ENCODE results near the gene LANCL1.
A peak's percentile ranks its signal among the peaks of the same experiment; 100 is the strongest.

Gene LANCL1, protein sequence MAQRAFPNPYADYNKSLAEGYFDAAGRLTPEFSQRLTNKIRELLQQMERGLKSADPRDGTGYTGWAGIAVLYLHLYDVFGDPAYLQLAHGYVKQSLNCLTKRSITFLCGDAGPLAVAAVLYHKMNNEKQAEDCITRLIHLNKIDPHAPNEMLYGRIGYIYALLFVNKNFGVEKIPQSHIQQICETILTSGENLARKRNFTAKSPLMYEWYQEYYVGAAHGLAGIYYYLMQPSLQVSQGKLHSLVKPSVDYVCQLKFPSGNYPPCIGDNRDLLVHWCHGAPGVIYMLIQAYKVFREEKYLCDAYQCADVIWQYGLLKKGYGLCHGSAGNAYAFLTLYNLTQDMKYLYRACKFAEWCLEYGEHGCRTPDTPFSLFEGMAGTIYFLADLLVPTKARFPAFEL

DNA sequence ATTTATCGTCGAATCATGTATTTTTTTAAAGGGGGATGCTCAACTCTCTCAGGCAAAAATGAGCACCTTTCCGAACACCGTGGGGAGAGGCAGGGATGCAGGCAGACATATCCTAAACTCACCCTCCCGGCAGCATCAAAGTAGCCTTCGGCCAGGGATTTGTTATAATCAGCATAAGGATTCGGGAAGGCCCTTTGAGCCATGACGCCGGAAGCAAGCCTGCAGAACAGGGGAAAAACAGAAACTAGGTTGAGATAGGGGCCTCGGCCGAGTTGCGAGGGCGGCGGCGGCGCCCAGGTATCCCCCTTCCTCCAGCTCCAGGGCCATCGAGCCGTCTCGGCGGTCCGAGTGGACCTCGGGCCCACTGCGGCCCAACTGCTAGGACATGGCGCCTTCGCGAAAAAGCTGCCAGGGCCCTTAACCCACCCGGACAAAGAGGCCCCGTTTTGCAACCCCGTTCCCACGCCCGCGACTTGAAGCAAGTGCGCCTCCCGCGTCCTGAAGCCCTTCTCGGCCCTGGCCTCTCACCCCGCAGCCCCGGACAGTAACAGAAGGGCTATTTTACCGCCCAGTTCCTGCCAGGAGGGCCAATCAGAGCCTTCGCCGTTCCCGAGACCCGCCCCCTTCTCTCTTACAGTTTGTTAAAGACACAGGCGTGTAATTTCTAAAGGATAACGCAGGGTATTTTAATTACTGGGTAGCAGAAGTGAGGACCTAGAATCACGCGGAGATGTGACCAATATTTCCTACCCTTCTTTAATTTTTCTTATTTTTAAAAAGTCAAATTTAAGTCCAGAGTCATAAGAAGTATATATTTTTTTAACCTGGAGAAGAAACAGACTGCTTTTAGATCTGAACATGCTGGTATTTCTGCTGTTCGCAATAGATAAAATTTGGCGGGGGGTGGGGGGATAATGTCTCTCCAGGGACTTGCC, at the start of gene LANCL1:
Gene LANCL1 (minus strand): TSS at position 566 of the 935 bp plus-strand sequence. CDS start 363 bp downstream, at position 203.
- DNase-seq = peak; percentile 72

DNA sequence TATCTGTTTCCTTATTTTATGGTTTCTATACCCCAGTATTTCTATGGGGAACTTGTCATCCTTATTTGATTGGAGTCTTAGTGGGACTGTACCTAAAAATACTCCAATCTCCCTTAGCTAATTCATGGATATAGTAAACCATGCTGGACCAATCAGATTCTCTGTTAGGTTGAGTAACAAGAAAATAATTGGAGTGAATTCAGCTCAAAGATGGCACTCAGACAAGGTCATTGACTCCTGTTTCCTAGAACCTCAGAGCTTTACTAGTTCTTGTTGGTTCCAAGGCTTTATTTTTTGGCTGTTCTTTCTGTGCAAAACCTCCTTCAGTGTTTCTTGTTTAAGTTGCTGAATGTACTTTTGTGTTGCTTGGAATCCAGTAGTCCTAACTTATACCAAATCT, 48.0 kb upstream of the LANCL1 start:
- DNase-seq = no peak

DNA sequence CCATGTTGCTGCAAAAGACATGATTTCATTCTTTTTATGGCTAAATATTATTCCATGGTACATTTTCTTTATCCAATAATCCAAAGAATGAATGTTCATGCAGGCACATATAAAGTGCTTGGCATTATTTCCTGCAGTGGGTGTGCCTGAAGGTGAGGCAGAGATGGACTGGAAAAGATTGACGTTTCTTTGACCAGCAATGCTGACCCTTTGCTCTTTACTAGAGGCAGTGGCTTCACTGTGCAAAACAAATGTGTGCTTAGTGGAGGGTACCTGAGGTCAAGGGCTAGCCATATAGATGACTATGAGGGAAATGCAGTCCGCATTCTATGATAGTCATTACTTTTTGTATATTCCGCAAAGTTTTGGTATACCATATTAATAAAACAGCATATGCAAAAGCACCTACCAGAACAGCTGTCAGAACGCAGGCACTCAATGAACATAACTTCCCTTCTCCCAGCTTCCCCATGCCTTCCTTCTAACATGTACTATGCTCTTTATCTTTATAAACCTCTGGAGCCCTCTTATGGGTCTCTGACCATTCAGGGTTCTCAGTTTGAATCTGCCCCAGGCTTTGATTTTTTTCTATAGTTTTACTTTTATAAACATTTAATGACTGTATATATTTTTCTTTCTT, 47.2 kb upstream of the LANCL1 start:
- DNase-seq = no peak

DNA sequence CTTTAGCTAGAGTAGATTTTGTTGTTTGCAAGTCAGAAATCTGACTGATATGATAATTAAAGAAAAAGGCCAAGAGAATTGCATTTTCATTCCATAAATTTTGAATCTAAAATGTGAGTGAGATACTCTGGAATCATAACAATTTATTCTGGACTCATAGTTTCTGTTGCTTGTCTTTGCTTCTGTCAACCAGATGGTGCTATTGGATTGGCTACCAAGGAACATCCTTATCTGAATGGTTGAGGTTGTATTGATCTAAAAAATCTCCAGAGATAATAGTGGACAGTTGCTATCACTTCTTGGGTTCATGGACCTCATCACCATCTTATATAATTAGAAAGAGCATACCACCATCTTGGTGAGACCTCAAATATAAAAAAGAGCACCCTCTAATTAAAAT, 45.8 kb upstream of the LANCL1 start:
- DNase-seq = no peak

DNA sequence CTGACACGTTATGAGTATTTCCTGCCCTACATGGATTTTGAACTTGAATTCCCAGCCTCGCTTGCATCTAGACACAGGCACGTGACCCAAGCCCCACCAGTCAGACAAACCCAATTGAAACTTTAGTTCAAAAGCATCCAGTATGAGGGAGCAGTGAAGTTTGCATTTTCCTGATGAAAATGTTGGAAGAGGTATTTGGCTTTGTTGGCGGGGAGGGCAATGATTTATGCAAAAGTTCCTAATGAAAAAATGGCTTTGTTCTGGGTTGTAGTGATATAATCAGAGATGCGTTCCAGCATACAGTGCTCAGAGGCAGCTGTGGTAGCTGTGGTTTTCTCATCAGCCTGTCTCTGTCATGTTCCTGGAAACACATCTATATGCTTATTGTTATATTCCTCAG, 43.0 kb upstream of the LANCL1 start:
- DNase-seq = no peak

DNA sequence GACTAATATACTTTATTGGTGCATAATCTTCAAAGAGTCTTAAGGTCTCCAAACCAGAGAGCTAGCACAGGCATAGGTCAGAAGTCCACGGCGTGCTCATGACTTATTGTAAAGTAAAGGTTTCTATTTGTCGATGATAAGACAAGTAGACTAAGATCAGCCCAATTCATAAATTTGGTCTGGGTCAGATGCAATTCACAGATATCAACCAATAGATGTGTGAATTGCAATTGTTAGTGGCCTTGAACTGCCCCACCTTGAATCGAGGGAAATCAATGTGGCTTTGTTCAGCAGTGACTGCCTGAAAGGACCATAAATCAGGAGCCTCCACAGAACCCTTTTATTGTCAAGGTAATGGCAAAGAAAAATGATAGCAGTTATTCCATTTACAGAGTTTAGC, 40.7 kb upstream of the LANCL1 start:
- DNase-seq = no peak

DNA sequence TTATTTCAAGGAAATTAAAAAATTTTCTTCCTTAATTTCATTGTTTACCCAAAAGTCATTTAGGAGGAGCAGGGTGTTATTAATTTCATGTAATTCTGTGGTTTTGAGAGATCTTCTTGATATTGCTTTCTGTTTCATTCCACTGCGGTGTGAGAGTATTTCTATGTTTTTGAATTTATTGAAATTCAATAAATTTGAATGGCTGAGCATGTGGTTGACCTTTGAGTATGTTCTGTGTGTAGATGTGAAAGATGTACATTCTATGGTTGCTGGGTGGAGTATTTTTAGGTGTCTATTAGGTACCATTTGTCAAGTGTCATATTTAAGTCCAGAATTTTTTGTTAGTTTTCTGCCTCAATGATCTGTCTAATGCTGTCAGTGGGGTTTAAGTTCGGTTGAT, 39.4 kb upstream of the LANCL1 start:
- DNase-seq = no peak

DNA sequence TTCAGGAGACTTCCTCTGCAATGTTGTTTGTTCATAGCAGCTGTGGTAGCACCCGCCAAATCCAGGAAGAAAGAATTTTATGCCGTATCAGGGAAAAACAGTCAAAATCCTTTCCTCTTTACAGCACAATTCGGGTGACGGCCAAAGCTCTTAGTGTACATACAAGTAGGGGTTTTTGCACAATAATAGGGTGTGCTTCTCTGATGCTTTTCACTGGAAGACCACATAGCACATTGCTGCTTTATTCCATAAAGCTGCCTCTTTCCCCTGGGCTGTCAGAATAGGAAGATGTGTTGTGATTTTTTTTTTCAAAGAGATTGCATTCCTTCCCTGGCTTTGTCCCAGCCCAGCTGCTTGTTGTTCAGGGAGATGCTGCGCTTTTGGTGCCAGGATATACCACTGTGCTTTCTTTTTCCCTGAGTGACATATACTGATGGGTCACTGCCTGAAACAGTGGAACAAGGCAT, 27.2 kb upstream of the LANCL1 start:
- no peak for DNase-seq

DNA sequence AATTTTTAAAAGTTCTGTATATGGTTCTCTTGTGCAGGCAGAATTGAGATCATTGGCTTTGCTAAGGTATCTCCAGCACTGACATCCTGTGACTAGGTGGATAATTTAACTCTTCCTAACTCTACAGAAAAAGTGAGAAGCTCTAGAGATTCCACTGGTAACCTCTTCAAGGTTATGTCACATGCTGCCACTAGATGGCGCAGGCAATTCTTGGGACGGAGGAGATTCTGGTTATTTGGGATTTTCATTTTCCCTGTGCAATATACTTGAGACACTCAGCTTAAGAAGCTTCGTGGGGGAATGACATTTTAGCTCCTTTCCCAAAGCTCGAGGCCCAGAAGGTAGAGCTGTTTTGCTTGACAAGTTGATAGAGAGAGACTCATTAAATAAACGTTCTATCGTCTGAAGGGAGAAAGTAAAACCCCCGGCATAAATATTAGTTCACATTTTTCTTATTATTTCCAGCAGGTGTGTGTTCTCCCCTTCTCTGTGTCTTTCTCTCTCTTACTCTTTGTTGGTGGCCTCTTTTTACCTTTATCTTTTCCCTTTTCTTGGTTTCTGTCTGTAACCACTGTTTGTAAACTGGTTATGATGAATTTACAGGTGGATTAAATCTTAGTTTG, 26.6 kb upstream of the LANCL1 start:
- peak; percentile 2 for DNase-seq

DNA sequence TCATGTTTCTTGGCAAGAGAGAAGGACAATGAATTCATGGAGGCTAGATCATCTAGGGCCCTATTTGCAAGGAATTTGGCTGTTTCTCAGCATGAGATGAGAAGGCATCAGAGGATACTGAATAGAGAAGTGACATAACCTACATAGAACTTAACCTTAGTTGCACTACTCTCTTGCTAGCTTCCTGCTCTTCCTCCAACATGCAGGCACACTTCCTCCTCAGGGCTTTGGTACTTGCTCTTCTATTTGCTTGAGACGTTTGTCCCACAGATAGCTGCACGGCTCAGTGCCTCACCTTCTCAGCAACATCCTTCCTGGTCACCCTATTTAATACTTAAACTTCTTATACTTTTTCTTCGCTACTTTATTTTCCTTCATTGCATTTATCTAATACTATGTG, 20.0 kb upstream of the LANCL1 start:
- no peak for DNase-seq

DNA sequence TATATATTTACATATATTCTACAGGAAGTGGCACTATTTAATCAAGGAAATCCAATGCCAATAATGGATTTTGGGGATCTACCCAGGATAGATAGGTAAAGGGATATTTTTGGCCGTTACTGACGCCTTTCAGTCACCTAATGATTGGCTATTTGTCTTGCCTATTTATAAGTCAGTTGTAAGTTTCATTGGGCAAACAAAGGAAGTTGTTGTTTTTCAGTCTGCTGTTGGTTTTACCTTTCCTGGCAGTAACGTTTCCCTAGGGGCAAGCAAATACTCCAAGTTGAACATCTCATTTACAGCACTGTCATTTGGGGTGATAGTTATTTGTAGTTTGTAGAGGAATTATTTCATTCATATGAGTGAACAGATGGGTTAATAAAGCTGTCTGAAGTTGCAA, 17.0 kb upstream of the LANCL1 start:
- DNase-seq = no peak

DNA sequence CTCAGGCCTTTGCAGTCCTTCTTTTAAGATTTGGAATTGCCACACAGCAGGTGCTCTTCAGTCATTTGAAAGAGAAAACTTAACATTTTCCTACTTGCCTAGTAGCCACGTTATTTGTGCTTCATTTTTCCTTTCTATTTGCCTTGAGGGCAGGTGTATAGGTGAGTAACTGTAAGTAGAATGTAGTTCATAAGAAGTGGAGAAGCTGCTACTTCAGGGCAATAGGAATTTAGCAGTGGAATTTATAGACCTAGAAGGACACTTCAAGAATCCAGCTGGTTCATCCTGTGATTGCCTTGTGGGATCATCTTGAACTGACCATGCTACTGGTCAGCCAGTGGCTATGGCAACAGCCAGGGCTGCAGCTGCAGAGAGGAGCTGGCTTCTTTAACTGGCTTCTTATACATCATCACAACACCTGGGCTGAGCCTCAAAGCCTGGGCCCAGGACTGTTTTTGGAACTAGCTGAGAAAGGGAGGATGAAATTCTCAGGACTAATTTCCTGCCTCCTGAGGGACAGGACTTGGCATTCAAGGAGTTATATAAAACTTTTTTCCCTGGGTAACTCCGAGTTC, 5.1 kb upstream of the LANCL1 start:
- no peak for DNase-seq

DNA sequence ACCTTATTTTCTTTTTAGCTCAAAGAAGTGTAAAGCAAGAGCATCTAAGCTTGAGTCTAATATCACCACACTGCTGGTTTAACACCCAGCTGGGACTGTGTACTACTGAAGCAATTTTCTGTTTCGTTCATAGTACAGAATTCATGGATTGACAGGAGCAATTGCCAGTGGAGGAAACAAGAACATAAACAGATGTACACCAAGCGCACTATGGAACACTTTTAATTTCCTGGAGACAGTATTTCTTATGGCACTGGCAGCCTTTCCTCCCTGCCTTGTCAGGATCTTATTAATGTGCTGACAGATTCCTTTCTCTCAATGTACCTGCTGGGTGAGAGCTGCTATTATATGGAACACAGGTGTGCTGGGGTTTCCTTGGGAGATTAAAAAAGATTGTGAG, 4.2 kb upstream of the LANCL1 start:
- DNase-seq = no peak

DNA sequence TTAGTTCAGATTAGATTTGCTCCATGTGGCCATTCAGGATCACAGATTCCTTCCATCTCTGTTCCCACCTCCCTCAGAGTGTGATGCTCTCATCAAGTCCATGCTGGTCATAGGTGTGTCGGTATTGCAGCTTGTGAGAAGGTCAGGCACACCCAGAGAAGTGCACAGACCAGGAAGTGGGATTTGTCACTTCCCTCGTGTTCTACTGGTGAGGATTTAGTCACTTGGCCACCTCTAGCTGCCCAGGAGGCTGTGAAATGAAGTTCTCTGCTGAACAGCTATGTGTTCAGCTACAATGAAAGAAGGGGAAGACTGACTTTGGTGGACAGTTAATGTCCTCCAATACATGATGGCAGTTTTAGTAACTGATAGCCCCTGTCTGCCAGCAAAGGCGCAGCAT, 3.5 kb upstream of the LANCL1 start:
- DNase-seq = no peak

DNA sequence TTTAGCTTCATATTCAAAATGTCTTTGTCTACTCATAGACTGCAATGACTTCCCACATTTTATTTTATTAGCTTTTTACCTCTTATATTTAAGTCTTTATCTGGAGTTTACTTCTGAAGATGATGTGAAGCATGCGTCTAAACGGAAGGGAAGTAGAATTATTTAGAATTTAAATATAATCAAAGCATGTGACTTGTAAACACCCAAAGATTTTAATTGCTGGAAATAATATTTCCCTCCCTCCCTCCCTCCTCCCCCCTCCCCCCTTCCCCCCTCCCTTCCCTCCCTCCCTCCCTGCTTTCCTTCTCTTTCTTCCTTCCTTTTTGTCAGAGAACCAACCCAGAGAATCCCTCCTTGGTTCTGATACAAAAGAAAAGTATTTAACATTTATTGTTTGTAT, 2.1 kb upstream of the LANCL1 start:
- DNase-seq = no peak

DNA sequence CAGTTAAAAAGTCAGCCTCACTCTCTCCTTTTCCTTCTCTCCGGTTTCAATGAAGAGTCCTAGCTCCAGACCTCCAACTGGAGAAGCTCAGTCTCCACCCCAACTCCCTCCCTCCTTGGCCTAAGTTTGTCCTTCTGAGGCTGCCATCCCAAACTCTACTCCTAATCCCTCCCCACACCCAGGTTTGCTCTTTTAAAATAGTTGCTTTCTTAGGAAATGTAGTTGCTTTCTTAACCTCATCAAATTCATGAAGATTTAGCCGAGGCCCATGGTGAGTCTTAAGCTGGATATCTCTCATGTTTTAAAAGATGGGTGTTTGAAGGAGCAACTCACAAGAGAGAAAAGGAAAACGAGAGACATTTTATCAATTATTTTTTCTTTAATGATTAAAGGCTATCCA, 937 bp upstream of the LANCL1 start:
- DNase-seq = no peak

DNA sequence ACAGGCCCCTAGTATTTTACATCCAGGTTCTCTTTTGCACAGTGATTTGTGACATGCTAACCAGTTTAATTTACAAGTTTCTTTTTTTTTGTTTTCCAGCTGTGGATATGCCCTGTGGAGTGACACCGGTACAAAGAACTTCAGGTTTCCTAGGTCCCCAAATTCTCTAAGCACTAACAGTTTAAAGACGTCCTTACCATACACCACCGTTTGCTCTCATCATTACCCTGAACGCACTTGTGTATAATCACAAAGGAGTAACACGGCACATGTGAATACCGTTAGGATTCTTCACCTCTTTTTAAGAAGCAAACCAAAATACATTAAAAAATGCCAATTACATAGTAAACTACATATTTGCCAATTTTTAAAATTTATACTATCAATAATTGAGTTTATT, 853 bp downstream of the LANCL1 start:
- DNase-seq = no peak

DNA sequence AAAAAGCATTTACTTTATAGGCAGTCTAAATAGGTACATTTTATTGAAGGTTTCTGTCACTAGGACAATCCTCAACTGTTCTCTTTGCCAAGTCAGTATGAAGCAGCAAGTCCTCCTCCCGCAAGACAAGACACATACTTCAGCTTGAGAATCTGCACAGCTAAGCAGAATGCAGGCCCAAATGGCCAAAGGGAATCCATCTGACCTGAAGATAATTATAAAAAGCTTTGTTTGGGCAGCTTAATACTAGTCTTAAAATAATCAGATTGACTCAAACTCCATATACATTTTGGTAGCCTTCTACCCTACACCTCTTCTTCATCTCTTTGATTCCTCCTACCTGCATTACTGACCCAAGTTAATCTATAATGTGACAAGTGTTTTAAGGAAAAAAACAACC, 1.8 kb downstream of the LANCL1 start:
- no peak for DNase-seq

DNA sequence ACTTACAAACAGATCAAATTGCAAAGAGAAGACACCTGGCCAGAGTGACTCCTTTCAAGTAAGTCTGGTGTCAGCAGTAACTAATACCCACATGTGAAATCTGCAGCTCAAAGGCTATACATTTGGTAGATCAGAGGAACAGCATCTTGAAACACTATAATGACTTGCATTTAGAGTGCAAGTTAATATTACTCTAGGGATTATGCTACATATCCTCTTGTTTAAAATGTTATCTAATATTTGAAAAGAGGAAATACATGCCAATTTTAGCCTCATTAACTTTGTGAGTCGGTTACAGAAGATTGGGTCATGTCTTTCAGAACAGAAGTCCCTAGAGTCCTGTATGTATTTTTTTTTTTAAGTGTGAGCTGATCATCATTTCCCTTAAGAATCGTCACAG, 15.2 kb downstream of the LANCL1 start:
- no peak for DNase-seq

DNA sequence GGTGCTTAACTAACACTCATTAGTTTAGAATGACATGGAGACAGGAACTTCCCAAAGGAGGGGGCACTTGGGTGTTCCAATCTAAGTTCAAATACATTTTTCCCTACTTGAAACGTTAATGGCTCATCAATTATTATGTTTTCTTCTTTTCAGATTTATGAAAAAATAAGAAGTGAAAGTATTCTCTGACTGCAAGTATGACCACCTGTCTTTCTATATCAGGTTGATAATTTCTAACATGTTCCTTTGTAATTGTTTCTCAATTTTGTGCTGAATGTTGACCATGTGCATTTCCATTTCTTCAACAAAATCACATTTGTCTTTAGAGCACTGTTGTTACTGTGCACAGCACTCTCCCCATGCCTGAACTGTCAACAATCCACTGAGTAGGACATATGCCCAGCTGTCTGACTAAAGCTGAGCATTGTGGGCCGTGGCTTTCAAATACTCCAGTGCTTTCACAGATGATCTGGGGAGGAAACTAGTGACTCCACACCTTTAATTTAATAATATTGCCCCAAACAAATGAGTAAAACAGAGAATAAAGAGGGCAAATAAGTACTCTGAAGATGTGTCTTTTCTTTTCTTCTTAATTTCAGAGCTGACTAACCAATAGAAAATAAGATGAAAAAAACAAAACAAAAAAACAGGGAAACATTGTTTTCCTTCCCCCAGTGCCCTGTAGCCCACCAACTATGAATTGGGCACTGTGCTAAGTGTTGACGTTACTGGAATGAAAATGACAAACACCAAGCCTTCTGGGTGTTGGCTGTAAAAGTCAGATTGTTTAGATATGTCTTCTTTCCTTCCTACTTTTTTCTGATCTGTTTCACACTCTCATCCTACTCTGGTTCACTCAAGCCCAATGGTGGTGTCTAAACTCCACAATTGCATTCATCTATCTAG, 16.0 kb downstream of the LANCL1 start:
- DNase-seq = no peak

DNA sequence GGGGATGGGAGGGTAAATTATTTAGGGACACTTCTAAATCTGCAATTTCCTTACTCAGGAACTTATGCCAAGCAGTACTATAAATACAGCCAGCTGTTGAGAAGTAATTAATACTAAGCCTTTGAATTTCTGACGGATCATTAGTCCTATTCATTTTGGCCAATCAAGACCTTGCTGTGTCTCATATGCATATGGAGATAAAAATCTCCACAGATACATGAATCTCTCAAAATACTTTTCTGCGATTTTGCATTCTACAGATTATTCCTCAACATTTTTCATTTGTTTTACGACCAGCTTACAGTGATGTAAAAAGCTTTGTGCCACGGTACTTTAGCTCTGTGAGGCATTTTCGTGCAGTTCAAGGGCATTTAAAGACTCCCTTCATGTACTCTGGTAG, 16.7 kb downstream of the LANCL1 start:
- DNase-seq = no peak

DNA sequence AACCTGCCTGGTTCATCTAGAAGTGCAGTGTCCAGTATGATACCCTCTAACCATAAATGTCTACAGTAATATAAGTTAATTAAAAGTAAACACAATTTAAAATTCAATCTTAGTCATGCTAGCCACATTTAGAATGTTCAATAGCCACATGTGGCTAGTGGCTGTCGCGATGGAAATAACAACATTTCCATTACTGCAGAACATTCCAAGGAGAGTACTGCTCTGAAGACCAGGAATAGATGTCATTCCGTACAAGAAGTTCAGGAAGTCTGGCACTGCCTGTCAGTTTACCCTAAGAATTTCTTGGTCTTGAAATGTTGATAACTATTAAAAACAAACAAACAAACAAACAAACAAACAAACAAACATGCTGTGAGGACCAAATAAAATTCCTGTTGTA, 17.2 kb downstream of the LANCL1 start:
- no peak for DNase-seq
